HG03095 (cell line): ENCODE results near the gene SPATS2L.

Experiments
- ATAC-seq: cut with Tn5 transposase; IDR thresholded peaks from one replicate; pipeline ENCODE4 v1.9.1; 2021; ENCODE audit warnings: moderate library complexity; ENCODE audit not compliant: unreplicated experiment

The SPATS2L gene

DNA sequence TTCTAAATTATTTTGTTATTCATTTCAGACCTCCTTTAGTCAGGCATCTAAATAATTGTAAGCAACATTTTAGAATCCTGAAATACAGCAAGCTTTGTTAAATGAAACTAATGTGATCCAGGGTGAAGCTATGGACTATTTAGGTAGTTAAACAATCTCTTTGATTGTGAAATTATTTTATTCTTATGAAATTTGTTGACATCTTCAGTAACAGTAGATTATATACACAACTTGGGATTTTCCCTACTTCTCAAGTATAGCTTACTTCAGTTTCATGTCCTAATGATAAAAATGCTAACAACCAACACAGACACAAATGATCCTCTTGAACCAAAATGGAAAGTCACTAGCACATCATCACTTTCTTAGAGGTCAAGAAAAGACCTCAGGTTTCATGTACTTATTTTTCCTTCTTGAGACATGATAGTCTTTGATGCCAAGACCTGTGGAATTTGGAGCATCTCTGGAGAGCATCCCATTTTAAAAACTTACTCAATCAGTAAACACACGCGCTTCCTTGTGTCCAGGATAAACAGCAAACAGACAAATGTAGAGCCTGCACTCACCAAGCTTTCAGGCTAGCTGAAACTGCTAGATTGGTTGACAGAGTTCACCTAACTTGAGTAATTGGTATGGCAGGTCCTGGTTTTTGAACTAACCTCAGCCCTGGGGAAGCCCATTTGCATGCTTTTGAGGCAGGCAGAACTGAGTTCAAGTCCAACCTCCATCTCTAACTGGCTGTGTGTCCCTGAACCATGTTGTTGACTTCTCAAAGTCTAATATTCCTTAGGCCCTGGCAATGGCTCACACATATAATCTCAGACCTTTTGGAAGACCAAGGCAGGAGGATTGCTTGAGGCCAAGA lies 155.6 kb downstream of the SPATS2L start:
- no peak for ATAC-seq

DNA sequence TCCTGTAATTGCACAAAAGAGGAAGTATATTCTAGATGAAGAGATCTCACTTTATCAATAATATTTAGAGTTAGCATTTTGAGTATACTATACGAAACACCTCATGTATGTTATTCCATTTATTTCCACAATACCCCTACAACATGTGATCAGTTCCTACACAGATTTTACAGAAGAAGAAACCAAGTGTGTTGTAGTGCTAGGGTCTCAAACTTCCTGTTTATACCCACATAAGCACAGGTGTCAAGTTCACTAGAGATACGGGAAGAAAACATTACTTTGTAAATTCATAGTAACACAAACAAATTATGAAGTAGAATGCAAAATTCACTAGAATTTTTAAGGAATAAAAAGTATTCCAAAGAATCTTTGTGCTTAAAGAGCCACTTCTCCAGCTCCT lies 157.0 kb downstream of the SPATS2L start:
- ATAC-seq: no peak

DNA sequence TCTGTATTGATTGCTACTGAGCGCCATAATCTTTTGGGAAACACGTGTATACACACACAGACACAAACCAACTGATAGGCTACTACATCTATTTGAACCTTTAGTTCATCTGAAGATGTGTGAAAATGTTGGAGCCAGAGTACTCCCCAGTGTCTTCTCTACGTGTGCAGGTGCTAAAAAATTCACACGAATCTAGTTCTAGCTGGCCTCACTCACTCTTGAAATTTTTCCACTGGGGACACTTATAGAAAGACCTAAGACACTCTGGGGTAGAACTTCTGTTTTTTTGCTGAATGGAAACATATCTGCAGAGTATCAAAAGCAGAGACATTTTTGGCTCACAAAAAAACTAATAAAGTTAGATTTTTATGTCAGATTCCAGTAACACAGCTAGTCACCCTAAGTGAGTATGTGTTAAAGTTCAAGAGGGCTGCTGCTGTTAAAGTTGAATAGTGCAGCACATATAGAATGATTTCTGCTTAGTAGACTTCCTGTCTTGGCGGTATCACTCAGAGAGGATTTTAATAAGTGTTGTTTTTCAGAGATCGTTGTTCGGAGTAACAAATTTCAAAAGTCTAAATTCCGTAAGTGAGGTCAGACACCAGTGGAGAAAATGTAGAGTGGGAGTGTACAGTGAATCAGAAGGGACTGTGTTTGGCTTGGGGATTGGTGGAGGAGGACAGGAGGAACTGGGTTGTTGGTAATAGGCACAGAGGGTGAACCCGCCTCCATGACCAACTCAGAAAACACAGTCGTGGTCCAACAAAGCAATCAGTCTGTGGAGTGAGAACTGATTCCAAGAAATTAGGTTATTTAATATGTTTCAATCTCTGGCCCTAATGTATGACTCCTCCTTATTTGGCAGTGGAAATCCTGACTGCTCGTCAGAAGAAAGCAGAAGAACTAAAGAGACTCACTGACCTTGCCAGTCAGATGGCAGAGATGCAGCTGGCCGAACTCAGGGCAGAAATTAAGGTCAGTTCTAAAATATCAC lies 160.2 kb downstream of the SPATS2L start:
- ATAC-seq: no peak

DNA sequence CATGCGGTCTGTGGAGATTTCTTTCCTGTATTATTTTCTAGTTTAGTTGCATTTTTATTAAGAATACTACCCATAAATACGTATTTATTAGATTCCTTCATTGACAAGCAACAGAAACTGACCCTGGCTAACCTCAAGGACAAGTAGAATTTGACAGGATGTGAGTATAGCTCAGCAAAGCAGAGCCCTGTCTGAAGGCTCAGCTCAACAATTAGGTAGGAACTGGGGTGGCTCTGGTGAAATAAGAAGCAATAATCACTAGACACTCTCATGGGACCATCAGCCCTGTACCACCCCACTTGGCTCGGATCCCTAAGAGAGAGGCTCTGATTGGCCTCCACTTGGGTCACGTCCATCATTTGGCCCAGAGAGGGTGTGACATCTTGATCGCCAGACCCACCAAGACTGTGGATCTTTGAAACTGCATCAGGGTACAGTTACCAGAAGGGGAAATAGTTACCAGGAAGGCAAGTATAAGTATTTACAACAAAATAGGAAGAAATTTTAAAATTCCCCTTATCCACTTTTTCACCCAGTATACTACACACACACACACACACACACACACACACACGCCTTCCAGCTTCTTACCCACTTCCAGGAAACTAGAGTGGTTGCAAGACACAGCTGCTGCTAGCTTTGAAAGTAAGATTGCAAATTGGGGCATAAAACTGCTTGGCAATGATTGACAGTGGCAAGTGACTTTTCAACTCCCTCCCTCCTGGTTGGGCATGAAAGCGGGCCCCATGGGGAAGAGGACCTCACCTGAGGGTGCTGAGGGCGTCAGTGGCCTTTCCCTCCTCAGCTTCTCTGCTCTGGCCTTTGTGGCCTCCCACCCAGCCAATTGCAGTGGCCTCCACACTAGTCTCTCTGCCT lies 161.6 kb downstream of the SPATS2L start:
- ATAC-seq: no peak

DNA sequence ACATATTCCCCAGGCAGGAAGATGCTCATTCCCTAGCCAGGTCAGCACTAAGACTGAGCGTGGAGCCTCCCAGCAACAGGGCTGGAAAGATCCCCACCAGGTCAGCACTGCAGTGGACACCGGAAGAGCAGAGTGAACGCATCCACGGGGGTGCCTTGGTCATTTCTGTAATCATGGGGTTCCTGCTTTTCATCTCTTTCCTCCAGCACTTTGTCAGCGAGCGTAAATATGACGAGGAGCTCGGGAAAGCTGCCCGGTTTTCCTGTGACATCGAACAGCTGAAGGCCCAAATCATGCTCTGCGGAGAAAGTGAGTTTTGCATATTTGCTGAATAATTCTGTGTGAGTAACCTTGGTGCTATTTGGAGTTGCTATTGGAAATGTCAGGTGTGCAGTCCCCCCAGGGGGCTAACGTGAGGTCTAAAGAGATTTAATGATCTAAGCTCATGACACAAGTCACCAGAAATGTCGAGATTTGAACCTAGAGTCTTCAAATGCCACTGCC lies 163.3 kb downstream of the SPATS2L start:
- ATAC-seq: no peak

DNA sequence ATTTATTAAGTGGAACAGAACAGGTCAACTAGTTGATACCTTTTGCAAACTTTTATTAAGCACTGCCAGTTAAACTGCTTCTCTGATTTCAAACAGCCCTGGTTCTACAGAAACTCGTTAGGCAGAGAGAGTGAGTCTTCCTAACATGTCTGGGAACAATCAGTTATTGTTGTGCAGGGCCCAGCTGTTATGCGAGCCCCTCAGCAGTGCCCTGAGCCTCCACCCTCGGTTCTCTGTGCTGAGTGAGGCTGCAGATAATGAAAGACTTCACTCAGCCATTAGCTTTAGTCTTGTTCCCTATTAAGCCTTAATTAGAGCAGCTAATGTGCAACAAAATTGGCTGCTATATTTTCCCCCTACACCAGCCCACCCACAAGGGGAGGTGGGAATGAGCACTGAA lies 163.7 kb downstream of the SPATS2L start:
- no peak for ATAC-seq

DNA sequence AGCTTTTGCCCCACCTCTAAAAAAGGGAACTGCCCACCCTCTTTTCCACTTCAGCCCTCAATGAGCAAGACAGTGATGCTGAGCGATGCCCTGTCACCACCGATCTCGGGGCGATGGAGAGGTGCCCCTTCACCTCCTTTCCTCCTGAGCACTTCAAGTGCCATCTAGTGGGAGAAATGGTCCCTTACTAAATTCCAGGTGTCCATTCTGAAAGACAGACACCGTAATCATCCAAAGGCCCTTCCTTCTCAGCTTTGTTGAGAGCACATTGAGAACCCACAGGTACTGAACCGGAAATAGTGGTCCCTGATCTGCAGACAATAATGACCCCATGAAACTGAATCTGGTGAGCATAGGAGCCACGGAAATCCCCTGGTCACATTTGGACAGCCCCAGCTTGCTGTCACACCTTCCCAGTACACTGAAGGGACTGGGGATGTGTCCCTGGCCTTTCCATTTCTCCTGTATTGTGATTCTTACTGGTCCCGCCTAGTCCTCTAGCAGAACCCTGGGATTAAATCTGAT lies 164.9 kb downstream of the SPATS2L start:
- ATAC-seq: peak; percentile 82

DNA sequence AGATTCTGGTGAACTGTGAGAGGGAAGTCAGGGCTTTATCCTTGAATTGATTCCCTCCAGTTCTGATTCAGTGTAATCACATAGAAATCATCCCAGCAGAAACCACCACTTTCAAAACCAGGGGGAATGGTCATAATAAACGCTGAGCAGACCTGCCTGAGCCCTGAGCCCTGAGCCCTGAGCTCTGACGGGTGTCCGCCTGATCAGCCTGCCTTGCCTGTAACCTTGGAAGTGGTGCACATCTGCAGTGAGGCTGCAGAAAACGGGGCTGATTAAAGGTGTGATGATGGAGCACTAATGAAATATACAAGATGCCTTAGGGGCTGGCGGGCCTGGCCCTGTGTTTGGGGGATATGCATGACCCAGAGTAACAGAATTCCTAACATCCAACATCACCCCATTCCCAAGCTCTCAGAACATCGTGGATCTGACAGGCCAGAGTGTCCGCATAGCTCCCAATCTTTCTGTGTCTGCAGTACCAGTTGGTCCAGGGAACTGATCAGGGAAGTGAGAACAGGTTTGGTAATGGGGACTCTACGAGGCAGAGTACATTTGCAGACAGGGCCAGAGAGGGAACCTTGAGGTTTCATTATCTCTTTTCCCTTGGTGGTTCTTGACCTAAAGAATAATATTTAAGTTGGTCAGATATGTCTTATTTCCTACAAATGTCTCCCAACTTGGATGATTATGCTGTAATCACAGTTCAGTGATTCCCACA lies 165.6 kb downstream of the SPATS2L start:
- ATAC-seq: peak; percentile 4

DNA sequence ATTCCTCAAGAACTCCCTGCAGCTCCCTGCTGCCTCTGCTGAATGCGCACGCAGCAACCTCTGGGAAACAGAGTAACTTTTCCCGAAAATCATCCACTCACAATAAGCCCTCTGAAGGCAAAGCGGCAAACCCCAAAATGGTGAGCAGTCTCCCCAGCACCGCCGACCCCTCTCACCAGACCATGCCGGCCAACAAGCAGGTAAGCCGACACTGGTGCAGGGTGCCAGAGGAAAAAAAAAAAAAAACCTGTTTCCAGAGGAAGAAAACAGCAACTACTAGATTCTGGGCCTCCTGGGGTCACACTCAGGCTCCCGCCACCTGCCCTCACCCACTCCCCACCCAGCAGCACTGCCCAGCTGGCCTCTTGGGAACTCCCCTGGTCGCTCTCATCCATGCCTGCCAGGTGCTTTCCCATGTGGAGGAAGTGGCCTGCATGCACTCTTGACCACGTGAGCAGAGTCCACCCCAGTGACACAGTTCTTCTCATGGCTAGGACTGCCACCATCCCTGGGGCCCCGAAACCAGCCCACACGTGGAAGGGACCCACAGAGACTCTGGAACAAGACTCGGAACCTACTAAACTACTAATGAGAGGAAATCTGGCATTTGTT lies 166.5 kb downstream of the SPATS2L start:
- ATAC-seq: no peak

DNA sequence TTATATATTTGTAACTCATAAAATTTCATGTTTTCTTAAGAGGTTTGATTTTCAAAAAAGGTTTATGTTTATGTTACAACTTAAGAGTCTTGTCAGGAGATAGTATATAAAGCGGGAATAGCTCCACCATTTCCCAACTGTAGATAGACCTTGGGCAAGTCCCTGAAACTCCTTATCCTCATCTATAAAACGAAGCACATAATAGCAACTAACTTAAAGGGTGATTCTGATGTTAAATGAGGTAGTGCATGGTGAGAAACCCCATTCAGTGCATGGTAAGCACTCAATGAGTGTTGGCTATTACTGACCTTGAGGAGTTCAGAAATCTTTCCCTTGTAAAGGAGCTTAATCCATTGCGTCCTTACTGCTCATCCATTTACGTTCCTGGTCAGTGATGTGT lies 169.3 kb downstream of the SPATS2L start:
- no peak for ATAC-seq

DNA sequence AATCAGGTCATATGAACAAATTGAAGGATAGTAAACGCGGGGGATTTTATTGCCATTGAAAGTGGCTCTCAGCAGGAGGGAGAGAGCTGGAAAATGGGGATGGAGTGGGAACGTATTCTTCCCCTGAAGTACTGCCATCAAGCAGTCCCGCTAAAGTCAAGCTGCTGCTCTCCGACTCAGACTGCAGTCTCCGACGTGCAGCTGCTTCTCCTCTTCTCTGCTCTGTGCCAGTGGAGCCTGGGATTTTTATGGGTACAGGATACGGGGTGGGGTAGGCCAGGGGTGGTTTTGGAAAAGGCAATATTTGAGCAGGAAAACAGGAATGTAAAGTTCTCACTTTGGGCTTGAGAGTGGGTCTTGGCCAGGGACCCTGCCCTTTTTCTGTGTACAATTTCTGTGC lies 170.3 kb downstream of the SPATS2L start:
- ATAC-seq: no peak

DNA sequence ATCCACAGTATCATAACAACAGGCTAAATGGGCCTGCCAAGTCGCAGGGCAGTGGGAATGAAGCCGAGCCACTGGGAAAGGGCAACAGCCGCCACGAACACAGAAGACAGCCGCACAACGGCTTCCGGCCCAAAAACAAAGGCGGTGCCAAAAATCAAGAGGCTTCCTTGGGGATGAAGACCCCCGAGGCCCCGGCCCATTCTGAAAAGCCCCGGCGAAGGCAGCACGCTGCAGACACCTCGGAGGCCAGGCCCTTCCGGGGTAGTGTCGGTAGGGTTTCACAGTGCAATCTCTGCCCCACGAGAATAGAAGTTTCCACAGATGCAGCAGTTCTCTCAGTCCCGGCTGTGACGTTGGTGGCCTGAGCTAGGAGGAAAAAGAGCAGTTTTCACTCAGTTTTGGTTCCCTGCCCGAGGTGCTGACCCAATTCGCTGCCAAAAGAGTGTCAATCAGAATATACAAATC lies 171.2 kb downstream of the SPATS2L start:
- ATAC-seq: no peak

DNA sequence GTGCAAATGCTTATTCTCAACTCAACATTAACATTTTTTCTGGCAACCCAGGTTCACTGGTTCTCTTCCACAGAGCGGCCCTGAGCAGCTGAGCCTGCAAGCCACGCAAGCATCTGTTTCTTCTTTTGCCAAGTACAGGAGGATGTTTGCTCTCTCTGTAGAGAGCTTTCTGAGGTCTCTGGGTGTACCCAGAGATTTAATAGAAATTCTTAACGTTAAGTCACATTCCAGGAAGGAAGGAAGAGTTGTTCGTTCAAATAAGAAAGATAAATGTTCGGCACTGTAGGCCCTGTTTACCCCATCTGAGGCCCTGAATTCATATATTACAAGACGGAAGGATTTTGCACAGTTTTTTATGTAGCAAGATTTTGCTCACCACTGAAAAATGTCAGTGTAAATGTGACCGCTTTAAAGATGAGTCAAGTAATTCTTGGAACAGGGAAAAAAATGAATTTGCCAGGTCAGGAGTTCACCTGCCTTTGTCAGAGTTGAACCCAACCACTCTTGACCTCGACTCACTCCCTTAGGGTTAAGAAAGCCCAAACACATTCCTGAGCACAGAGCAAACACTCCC lies 173.3 kb downstream of the SPATS2L start:
- no peak for ATAC-seq

DNA sequence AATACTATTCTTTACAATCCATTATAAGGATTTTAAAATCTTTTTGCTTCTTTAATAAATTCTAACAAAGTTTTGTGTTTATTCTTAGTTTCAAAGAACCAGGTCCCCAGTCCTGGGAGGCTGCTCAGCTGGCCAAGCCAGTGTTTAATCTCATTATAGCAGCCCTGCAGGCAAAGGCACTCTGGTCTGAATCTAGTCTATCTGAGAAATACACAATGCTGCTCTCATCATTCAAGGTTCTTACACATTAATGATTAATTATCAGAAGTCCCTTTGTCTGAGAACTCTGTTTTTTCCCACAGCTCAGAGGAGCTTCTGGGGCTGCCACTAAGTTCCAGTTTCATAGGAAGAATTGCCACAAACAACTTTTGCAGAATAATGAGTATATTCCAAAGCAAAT lies 175.7 kb downstream of the SPATS2L start:
- ATAC-seq: peak; percentile 49

DNA sequence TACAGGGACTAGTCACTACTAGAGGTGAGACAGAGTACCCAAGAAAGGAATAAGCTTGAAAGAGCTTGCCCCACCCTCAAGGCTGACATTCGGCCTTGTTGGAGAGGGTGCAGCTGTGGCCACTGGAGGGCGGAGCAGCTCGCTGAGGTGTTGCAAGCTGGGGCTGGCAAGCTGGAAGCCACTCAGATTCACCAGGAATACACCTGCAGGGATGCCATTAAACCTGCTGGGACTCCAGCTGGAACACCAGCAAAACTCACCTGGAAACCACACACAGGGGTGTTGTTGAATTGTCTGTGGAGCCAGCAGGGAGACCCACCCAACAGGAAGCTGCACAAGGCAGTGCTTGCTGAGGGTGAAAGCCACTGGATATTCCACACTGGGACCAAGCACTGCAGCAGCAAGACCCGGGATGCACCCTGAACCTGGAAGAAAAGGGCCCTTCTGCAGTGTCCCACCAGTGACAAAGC lies 177.3 kb downstream of the SPATS2L start:
- peak; percentile 47 for ATAC-seq

DNA sequence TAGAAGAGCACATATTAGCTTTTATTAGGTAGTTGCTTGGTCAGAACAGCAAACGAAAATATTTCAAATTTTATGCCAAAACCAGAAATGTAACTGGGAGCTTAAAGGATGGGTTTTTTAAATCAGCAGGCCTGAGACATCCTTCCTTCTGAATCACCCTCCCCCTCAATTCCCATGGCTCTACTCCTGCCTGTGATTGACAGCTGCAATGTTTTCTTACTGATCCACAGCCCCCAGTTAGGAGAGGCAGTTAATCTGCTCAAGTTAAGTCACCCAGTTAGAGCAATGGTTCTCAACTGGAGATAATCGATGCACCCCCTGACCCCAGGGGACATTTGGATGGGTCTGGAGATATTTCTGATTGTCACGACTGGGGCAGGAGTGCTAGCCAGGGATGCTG lies 178.4 kb downstream of the SPATS2L start:
- ATAC-seq: no peak

DNA sequence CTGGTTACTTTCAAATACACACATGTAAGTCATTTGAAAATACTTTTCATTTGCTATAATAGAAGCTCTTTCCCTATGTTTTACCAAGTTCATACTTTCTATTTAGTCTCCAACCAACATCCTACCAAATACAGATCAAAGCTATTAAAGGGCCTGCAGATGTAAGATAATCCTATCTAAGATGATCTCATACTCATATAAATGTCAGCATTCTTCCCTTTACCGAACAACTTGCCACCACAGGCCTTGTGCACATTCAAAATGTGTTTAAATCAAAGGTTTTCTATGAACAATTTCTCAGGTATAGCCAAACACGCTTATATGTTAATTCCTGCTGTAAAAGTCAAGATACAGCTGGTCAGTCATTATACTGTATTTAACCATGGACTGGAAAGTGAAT lies 180.0 kb downstream of the SPATS2L start:
- ATAC-seq: no peak

DNA sequence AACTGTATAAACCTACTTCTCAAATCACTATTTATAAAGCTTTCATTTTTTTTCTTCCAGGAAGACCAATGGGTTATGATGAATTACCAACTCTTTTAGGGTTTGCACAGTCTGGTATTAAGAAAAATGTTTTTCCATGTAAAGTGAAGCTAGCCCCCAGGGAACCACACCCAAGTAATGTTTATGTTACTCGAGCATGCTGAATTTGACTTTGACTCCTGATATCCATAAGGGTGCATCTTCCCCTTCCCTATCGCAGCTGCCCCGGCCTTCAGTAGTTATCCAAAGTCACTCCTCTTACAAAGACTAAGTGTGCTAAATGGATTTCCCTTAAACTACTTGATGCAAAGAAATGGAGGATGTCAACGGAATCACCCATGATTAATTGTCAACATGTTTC lies 181.7 kb downstream of the SPATS2L start:
- ATAC-seq: no peak

DNA sequence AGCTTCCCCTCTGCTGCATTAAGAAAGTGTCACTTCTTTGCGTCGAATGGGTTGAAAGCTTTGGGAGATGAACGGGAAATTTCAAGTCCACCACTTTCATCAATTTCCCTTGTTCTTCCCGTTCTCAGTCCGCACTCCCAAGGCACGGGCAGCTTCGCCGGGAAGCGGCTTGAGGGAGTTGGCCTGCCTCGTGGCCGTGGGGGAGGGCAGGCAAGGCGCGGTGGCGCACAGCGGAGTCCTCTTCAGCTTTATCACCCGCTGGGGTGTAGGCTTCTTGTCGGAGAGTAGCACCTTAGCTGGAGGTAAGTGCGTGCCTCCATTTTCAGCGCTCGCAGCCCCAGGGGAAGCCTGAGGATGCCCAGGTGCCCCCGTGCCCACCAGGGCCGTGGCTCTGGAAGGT lies 183.5 kb downstream of the SPATS2L start:
- ATAC-seq: no peak
